Neural progenitor cell (in vitro differentiated cells): ENCODE data around the gene CHST15. TPM values are rescaled to one million over a fixed set of nuclear protein-coding genes. Genes with fewer than 3 reads are reported as not detected.
A peak's percentile ranks its signal among the peaks of the same experiment; 100 is the strongest.

Source experiments
- DNase-seq: peaks from one replicate; pipeline ENCODE4 v3.0.0-alpha.2; 2016; ENCODE audit warnings: low spot score
- H2AFZ ChIP-seq: fragments of 200-600 bp; sonication (generic); replicated peaks from 2 replicates; pipeline ENCODE4 v1.6.1; 2016; ENCODE audit warnings: antibody characterized with exemption
- H3F3A ChIP-seq: fragments of 200-600 bp; sonication (generic); 2 replicates; pipeline ENCODE4 v1.6.1; 2016; ENCODE audit warnings: antibody characterized with exemption, low read depth
- H3K27ac ChIP-seq: fragments of 200-600 bp; sonication (generic); 2 replicates; pipeline ENCODE4 v1.5.1; 2016; ENCODE audit warnings: mild to moderate bottlenecking
- H3K27me3 ChIP-seq: fragments of 200-600 bp; sonication (generic); 2 replicates; pipeline ENCODE4 v1.6.1; 2016; ENCODE audit warnings: mild to moderate bottlenecking, moderate library complexity
- H3K36me3 ChIP-seq: fragments of 200-600 bp; sonication (generic); 2 replicates; pipeline ENCODE4 v1.5.1; 2016
- H3K4me1 ChIP-seq: fragments of 200-600 bp; sonication (generic); 2 replicates; pipeline ENCODE4 v1.6.1; 2016; ENCODE audit warnings: mixed run types
- H3K4me2 ChIP-seq: fragments of 200-600 bp; sonication (generic); 2 replicates; pipeline ENCODE4 v1.6.1; 2016
- H3K4me3 ChIP-seq: fragments of 200-600 bp; sonication (generic); 2 replicates; pipeline ENCODE4 v1.5.1; 2016
- H3K79me2 ChIP-seq: fragments of 200-600 bp; sonication (generic); 2 replicates; pipeline ENCODE4 v1.6.1; 2016; ENCODE audit warnings: low read depth
- H3K9ac ChIP-seq: fragments of 200-600 bp; sonication (generic); 2 replicates; pipeline ENCODE4 v1.6.1; 2016
- H3K9me3 ChIP-seq: fragments of 200-600 bp; sonication (generic); 2 replicates; pipeline ENCODE4 v1.5.1; 2016; ENCODE audit warnings: low read depth
- H4K20me1 ChIP-seq: fragments of 200-600 bp; sonication (generic); 2 replicates; pipeline ENCODE4 v1.6.1; 2016; ENCODE audit warnings: low read depth
- H3K27ac Mint-ChIP-seq: 3 replicates; pipeline ENCODE4 v1.8.0; 2021; ENCODE audit warnings: mixed read lengths
- H3K27me3 Mint-ChIP-seq: 2 replicates; pipeline ENCODE4 v1.8.0; 2022; ENCODE audit warnings: low read depth, mild to moderate bottlenecking, inconsistent platforms, moderate library complexity, mixed read lengths; ENCODE audit not compliant: insufficient read depth
- H3K36me3 Mint-ChIP-seq: 3 replicates; pipeline ENCODE4 v1.8.0; 2021; ENCODE audit warnings: mixed read lengths
- H3K4me1 Mint-ChIP-seq: 3 replicates; pipeline ENCODE4 v1.8.0; 2021; ENCODE audit warnings: mixed read lengths
- H3K4me3 Mint-ChIP-seq: 3 replicates; pipeline ENCODE4 v1.8.0; 2021; ENCODE audit warnings: mild to moderate bottlenecking, moderate library complexity, mixed read lengths
- H3K9me3 Mint-ChIP-seq: 3 replicates; pipeline ENCODE4 v1.8.0; 2020; ENCODE audit warnings: mixed read lengths
- EZH2 ChIP-seq: fragments of 200-600 bp; sonication (generic); IDR thresholded peaks from 2 replicates; pipeline ENCODE4 v1.6.1; 2017; ENCODE audit warnings: antibody characterized with exemption, mild to moderate bottlenecking, moderate library complexity
- EZH2phosphoT487 ChIP-seq: fragments of 200-600 bp; sonication (generic); IDR thresholded peaks from 2 replicates; pipeline ENCODE4 v1.6.1; 2017; ENCODE audit warnings: antibody characterized with exemption
- total RNA-seq: library from RNA; depleted of rRNA; stranded (reverse); fragments of >200 nt; gene quantifications from 2 replicates; pipeline ENCODE4 v1.2.3, GENCODE V29; 2015; ENCODE audit warnings: low replicate concordance
- TF ChIP-seq, protein P1 (sequence below): fragments of 200-600 bp; sonication (generic); IDR thresholded peaks from 2 replicates; pipeline ENCODE4 v1.5.1; 2017; ENCODE audit warnings: antibody characterized with exemption, mild to moderate bottlenecking

Gene CHST15
- total RNA-seq, 1 donor from 2014 or later = 0.54 TPM

DNA sequence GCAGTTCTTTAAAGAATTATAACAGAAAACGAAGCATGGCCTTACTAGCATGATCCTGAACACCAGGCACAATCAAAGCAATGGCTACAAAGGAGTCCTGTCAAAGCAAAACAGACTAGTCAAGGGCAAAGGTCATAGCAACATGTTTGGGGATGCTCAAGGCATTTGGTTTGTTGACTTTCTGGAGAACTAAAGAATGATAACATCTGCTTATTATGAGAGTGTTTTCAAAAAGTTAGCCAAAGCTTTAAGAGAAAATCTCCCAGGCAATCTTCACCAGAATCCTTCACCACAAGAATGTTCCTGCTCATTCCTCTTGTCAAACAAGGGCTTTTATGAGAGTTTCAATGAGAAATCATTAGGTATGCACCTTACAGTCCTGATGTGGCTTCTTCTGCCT, 106.7 kb downstream of the CHST15 start:
- Mint-ChIP-seq H3K36me3 (no peaks in the 10 kb centered on the region), H3K4me3 (no peak overlapping the region), H3K27ac (no peak overlapping the region), H3K9me3 (peaks cover 7% of the 10 kb centered on the region), H3K4me1 (peaks cover 3% of the 10 kb centered on the region), H3K27me3 (peaks cover 12% of the 10 kb centered on the region)
- Histone ChIP-seq H3K9ac (no peak overlapping the region), H3K27me3 (no peaks in the 10 kb centered on the region), H3K4me3 (no peak overlapping the region), H3K4me2 (no peak overlapping the region), H4K20me1 (no peaks in the 10 kb centered on the region), H3K36me3 (no peaks in the 10 kb centered on the region), H3K4me1 (no peaks in the 10 kb centered on the region), H2AFZ (no peak overlapping the region), H3K9me3 (no peaks in the 10 kb centered on the region), H3K27ac (no peak overlapping the region), H3K79me2 (no peaks in the 10 kb centered on the region), H3F3A (no peaks in the 10 kb centered on the region)
- TF ChIP-seq EZH2phosphoT487 = no peak
- no peak for TF ChIP-seq EZH2
- TF ChIP-seq, protein P1, sequence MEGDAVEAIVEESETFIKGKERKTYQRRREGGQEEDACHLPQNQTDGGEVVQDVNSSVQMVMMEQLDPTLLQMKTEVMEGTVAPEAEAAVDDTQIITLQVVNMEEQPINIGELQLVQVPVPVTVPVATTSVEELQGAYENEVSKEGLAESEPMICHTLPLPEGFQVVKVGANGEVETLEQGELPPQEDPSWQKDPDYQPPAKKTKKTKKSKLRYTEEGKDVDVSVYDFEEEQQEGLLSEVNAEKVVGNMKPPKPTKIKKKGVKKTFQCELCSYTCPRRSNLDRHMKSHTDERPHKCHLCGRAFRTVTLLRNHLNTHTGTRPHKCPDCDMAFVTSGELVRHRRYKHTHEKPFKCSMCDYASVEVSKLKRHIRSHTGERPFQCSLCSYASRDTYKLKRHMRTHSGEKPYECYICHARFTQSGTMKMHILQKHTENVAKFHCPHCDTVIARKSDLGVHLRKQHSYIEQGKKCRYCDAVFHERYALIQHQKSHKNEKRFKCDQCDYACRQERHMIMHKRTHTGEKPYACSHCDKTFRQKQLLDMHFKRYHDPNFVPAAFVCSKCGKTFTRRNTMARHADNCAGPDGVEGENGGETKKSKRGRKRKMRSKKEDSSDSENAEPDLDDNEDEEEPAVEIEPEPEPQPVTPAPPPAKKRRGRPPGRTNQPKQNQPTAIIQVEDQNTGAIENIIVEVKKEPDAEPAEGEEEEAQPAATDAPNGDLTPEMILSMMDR = no peak
- no peak for DNase-seq

DNA sequence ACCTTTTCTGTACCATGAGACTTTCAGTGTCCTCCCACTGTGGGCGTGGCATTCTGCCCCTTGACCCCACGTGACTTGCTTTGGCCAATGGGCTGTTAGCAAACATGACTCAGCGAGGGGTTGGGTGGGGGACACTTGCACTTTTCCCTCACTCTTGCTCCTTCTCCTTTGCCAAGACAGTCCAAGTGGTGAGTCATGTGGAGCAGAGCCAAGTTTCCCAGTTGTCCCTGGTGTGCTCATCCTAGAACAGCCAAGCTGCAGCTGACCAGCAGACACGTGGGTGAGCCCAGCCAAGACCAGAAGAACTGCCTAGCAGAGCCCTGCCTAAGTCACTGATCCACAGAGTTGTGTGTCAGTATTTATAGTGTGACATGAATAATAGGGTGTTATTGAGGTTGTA, 119.0 kb downstream of the CHST15 start:
- DNase-seq = no peak
- H3K27ac Mint-ChIP-seq = no peak overlapping the region
- H3K27ac ChIP-seq = no peak overlapping the region

DNA sequence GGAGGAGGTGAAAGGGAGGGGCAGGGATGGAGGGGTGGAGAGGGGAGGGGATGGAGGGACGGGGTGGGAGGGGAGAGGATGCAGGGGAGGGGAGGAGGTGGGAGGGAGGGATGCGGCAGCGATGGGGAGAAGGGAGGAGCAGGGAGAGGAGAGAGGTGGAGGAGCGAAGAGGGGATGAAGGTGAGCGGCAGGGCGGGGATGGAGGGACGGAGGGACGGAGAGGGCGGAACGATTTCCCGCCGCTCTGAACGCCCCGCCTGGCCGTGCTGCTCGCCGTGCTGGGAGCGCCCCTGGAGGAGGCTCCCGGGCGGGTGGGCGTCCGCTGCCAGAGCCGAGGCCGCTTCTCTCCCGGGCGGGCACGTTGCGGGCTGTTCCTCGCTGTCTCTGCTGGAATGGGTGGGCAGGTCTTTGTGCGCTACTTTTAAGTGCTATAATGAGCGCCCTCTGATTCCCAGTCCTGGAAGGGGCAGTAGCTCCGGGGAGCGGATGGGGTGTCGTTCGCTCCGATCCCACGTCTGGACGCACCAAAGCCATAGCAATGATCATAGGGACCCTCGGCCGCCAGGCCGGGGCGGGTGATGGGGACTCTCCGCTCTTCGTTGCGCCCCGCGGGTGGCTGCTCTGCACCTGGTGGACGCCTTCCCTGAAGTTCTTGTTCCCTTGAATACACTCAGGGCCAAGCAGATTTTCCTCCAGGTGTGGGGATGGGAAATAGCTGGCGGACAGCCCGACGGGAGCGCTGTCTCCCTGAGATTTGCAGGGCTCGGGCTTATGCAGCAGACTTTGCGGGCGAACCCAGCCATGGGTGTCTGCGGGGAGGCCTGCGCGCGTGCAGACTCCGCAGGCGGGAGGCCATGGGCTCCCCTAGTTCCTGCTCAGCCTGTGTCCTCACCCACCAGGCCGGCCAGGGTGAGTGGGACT, 120.7 kb downstream of the CHST15 start:
- no peaks in the 10 kb centered on the region for H3K36me3 ChIP-seq
- peak overlapping the region; percentile 66 for H3K4me3 Mint-ChIP-seq
- no peaks in the 10 kb centered on the region for H4K20me1 ChIP-seq
- peak; percentile 80 for DNase-seq
- H3K27me3 ChIP-seq = peaks cover 76% of the 10 kb centered on the region
- TF ChIP-seq, protein P1 = peak; percentile 37
- TF ChIP-seq EZH2 (peak; percentile 76), EZH2phosphoT487 (peak; percentile 76)
- peaks cover 46% of the 10 kb centered on the region for H3K27me3 Mint-ChIP-seq
- H3K4me2 ChIP-seq = peak overlapping the region; percentile 94
- peaks cover 5% of the 10 kb centered on the region for H3K4me1 ChIP-seq
- H3K79me2 ChIP-seq = no peaks in the 10 kb centered on the region
- peaks cover 5% of the 10 kb centered on the region for H3K36me3 Mint-ChIP-seq
- H3K9me3 Mint-ChIP-seq = peaks cover 13% of the 10 kb centered on the region
- H2AFZ ChIP-seq = peak overlapping the region; percentile 58
- no peak overlapping the region for H3K27ac ChIP-seq
- no peak overlapping the region for H3K9ac ChIP-seq
- H3K4me1 Mint-ChIP-seq = peaks cover 12% of the 10 kb centered on the region
- peak overlapping the region; percentile 45 for H3K4me3 ChIP-seq
- H3F3A ChIP-seq = peaks cover 16% of the 10 kb centered on the region
- no peaks in the 10 kb centered on the region for H3K9me3 ChIP-seq
- no peak overlapping the region for H3K27ac Mint-ChIP-seq

More for the DNA sequence above, 119.0 kb downstream of the CHST15 start:
- Histone ChIP-seq H3K4me2 (no peak overlapping the region), H4K20me1 (no peaks in the 10 kb centered on the region), H2AFZ (no peak overlapping the region), H3K36me3 (no peaks in the 10 kb centered on the region), H3K9me3 (no peaks in the 10 kb centered on the region), H3F3A (peaks cover 16% of the 10 kb centered on the region), H3K4me3 (no peak overlapping the region), H3K79me2 (no peaks in the 10 kb centered on the region), H3K27me3 (peaks cover 60% of the 10 kb centered on the region), H3K9ac (no peak overlapping the region), H3K4me1 (peaks cover 5% of the 10 kb centered on the region)
- no peak overlapping the region for H3K4me3 Mint-ChIP-seq
- TF ChIP-seq EZH2 (no peak), EZH2phosphoT487 (no peak)
- TF ChIP-seq, protein P1 = no peak
- H3K9me3 Mint-ChIP-seq = peaks cover 13% of the 10 kb centered on the region
- peaks cover 12% of the 10 kb centered on the region for H3K4me1 Mint-ChIP-seq
- H3K27me3 Mint-ChIP-seq = peaks cover 41% of the 10 kb centered on the region
- peaks cover 5% of the 10 kb centered on the region for H3K36me3 Mint-ChIP-seq
